H1 (cell line): Measurements from ENCODE around the gene RBM6. TPM values are rescaled to one million over a fixed set of nuclear protein-coding genes. Genes with fewer than 3 reads are reported as not detected.

Experiments
- CTCF ChIA-PET: fragments of 300-600 bp; sonication (Branson Sonifier 250); formaldehyde crosslinking; loops from one replicate; lab custom pipeline; 2021; ENCODE audit not compliant: partially characterized antibody; lab: Charles Lee
- POLR2A ChIA-PET: fragments of 300-600 bp; sonication (Branson Sonifier 250); formaldehyde crosslinking; loops from one replicate; lab custom pipeline; 2021; ENCODE audit warnings: inconsistent platforms; ENCODE audit not compliant: partially characterized antibody; lab: Charles Lee
- DNase-seq, 2 experiments: peaks; one replicate each; pipeline versions ENCODE4 v3.0.0 to v3.0.0-alpha.2; 2010 to 2022; ENCODE audit warnings: low spot score in 2 of 2, low read depth in 1 of 2, mixed read lengths in 1 of 2
- FAIRE-seq: peaks from 2 replicates; lab custom pipeline; 2011; peaks lifted over from hg19 to GRCh38; lab: Jason Lieb, UNC
- H2AFZ ChIP-seq: 2 replicates; pipeline ENCODE4 v1.8.1; 2012; ENCODE audit warnings: low read length, inconsistent platforms
- H2AK5ac ChIP-seq: 2 replicates; pipeline ENCODE4 v1.6.1; 2013; ENCODE audit warnings: low read depth, low read length
- H2BK120ac ChIP-seq: replicated peaks from 2 replicates; pipeline ENCODE3; 2013; ENCODE audit warnings: low read depth, low read length, inconsistent platforms
- H2BK12ac ChIP-seq: 2 replicates; pipeline ENCODE4 v1.6.1; 2013; ENCODE audit warnings: low read depth, low read length
- H2BK15ac ChIP-seq: 2 replicates; pipeline ENCODE4 v1.6.1; 2013; ENCODE audit warnings: low read length
- H2BK20ac ChIP-seq: 2 replicates; pipeline ENCODE4 v1.6.1; 2013; ENCODE audit warnings: low read length
- H2BK5ac ChIP-seq: 2 replicates; pipeline ENCODE4 v1.6.1; 2013; ENCODE audit warnings: low read depth, low read length
- H3K14ac ChIP-seq: 2 replicates; pipeline ENCODE4 v1.6.1; 2013; ENCODE audit warnings: inconsistent platforms; ENCODE audit not compliant: insufficient read length
- H3K18ac ChIP-seq: 2 replicates; pipeline ENCODE4 v1.6.1; 2013; ENCODE audit warnings: low read length; ENCODE audit errors: extremely low read depth
- H3K23ac ChIP-seq: 2 replicates; pipeline ENCODE4 v1.6.1; 2013; ENCODE audit warnings: inconsistent platforms; ENCODE audit not compliant: insufficient read length
- H3K23me2 ChIP-seq: 2 replicates; pipeline ENCODE4 v1.6.1; 2013; ENCODE audit warnings: low read depth, low read length
- H3K27ac ChIP-seq: 2 replicates; pipeline ENCODE4 v1.6.1; 2011; ENCODE audit warnings: low read depth, low read length, inconsistent platforms
- H3K27me3 ChIP-seq, 4 experiments: replicated peaks in 1 of 4; 1 replicate in 1 of 4; 2 replicates in 3 of 4; pipeline versions ENCODE4 v1.6.1 to v1.8.1; 2011 to 2013; ENCODE audit warnings: low read length in 3 of 4, mild to moderate bottlenecking in 3 of 4, inconsistent platforms in 2 of 4, mixed read lengths in 2 of 4, moderate library complexity in 1 of 4; ENCODE audit not compliant: control insufficient read depth in 3 of 4, insufficient read depth in 3 of 4; ENCODE audit errors: extremely low read depth in 1 of 4
- H3K36me3 ChIP-seq, 4 experiments: 2 replicates each; pipeline versions ENCODE4 v1.6.1 to v1.8.1; 2011 to 2013; ENCODE audit warnings: mild to moderate bottlenecking in 4 of 4, low read length in 3 of 4, moderate library complexity in 2 of 4, control low read depth in 1 of 4, inconsistent platforms in 1 of 4; ENCODE audit not compliant: insufficient read depth in 4 of 4, control insufficient read depth in 2 of 4
- H3K4ac ChIP-seq: replicated peaks from 2 replicates; pipeline ENCODE3; 2013; ENCODE audit warnings: low read length, low read depth, mixed read lengths, inconsistent platforms; ENCODE audit not compliant: insufficient read length
- H3K4me1 ChIP-seq, 4 experiments: replicated peaks in 1 of 4; 1 replicate in 1 of 4; 2 replicates in 3 of 4; pipeline versions ENCODE4 v1.6.1 to v1.8.1; 2011 to 2013; ENCODE audit warnings: low read length in 3 of 4, inconsistent platforms in 2 of 4, mixed read lengths in 1 of 4; ENCODE audit not compliant: insufficient read depth in 4 of 4, control insufficient read depth in 3 of 4
- H3K4me2 ChIP-seq, 2 experiments: 2 replicates each; pipeline versions ENCODE4 v1.6.1 to v1.8.1; 2011 to 2013; ENCODE audit warnings: low read depth in 2 of 2, low read length in 2 of 2, control low read depth in 1 of 2, inconsistent platforms in 1 of 2, mild to moderate bottlenecking in 1 of 2; ENCODE audit not compliant: insufficient read depth in 1 of 2
- H3K4me3 ChIP-seq, 4 experiments: fragments of 200-600, 300-600 bp in 1 of 4; sonication (generic), shearing (Covaris generic), sonication (Bioruptor Twin) in 1 of 4; 2 replicates each; pipeline versions ENCODE4 v1.5.1 to v1.8.1; 2011 to 2016; ENCODE audit warnings: low read length in 4 of 4, low read depth in 3 of 4, control low read depth in 2 of 4, inconsistent platforms in 2 of 4, mild to moderate bottlenecking in 2 of 4, mixed read lengths in 1 of 4, moderate library complexity in 1 of 4; ENCODE audit not compliant: insufficient read depth in 2 of 4; ENCODE audit errors: extremely low read depth in 1 of 4
- H3K56ac ChIP-seq: replicated peaks from 2 replicates; pipeline ENCODE3; 2013; ENCODE audit warnings: low read depth, mild to moderate bottlenecking, mixed read lengths, low read length, inconsistent platforms; ENCODE audit not compliant: insufficient read length
- H3K79me1 ChIP-seq: 2 replicates; pipeline ENCODE4 v1.6.1; 2013; ENCODE audit warnings: low read depth, low read length, control low read depth
- H3K79me2 ChIP-seq, 2 experiments: 2 replicates each; pipeline versions ENCODE4 v1.6.1 to v1.8.1; 2012 to 2013; ENCODE audit warnings: low read length in 2 of 2, mild to moderate bottlenecking in 2 of 2, inconsistent platforms in 1 of 2; ENCODE audit not compliant: insufficient read depth in 2 of 2, control insufficient read depth in 1 of 2
- H3K9ac ChIP-seq, 4 experiments: replicated peaks in 1 of 4; 1 replicate in 1 of 4; 2 replicates in 3 of 4; pipeline versions ENCODE4 v1.6.1 to v1.8.1; 2011 to 2013; ENCODE audit warnings: low read depth in 3 of 4, low read length in 3 of 4, control low read depth in 2 of 4, mild to moderate bottlenecking in 2 of 4, moderate library complexity in 2 of 4, inconsistent platforms in 1 of 4; ENCODE audit errors: extremely low read depth in 1 of 4
- H3K9me3 ChIP-seq, 2 experiments: 2 replicates each; pipeline versions ENCODE4 v1.6.1 to v1.8.1; 2012 to 2013; ENCODE audit warnings: mild to moderate bottlenecking in 2 of 2, moderate library complexity in 2 of 2, control low read depth in 1 of 2, inconsistent platforms in 1 of 2, low read depth in 1 of 2, low read length in 1 of 2, mixed read lengths in 1 of 2; ENCODE audit not compliant: insufficient read depth in 2 of 2
- H4K20me1 ChIP-seq, 2 experiments: replicated peaks in 1 of 2; 2 replicates each; pipeline versions ENCODE3 to v1.8.1; 2011 to 2013; ENCODE audit warnings: inconsistent platforms in 2 of 2, low read length in 2 of 2, mild to moderate bottlenecking in 1 of 2; ENCODE audit not compliant: insufficient read depth in 2 of 2, control insufficient read depth in 1 of 2
- H4K5ac ChIP-seq: 2 replicates; pipeline ENCODE4 v1.6.1; 2013; ENCODE audit warnings: low read length, low read depth, mixed read lengths, inconsistent platforms; ENCODE audit not compliant: insufficient read length
- H4K8ac ChIP-seq: 2 replicates; pipeline ENCODE4 v1.8.0; 2013; ENCODE audit warnings: mild to moderate bottlenecking, moderate library complexity, low read length, inconsistent platforms; ENCODE audit not compliant: insufficient read depth; ENCODE audit errors: extremely low read depth
- H4K91ac ChIP-seq: replicated peaks from 2 replicates; pipeline ENCODE3; 2013; ENCODE audit warnings: low read length, mixed read lengths, inconsistent platforms; ENCODE audit not compliant: insufficient read length
- CHD1 ChIP-seq: IDR thresholded peaks from 2 replicates; pipeline ENCODE4 v1.6.1; 2012; ENCODE audit warnings: low read depth, low read length, improper control_type of control experiment
- EGR1 ChIP-seq: IDR thresholded peaks from 2 replicates; pipeline ENCODE4 v1.6.1; 2011; ENCODE audit warnings: low read depth, low read length, borderline replicate concordance
- EP300 ChIP-seq, 2 experiments: IDR thresholded peaks; 1 replicate in 1 of 2; 2 replicates in 1 of 2; pipeline ENCODE4 v1.6.1; 2011 to 2012; ENCODE audit warnings: low read depth in 2 of 2, low read length in 2 of 2, mild to moderate bottlenecking in 2 of 2, borderline replicate concordance in 1 of 2, inconsistent platforms in 1 of 2, moderate library complexity in 1 of 2
- JUND ChIP-seq: IDR thresholded peaks from 2 replicates; pipeline ENCODE4 v1.6.1; 2011; ENCODE audit warnings: mild to moderate bottlenecking, improper control_type of control experiment, low read length
- KDM1A ChIP-seq: fragments of 200-600, 300-600 bp; sonication (generic); IDR thresholded peaks from 2 replicates; pipeline ENCODE4 v1.7.1; 2016; ENCODE audit warnings: mild to moderate bottlenecking, low read length, borderline replicate concordance
- KDM4A ChIP-seq: IDR thresholded peaks from one replicate; pipeline ENCODE4 v1.7.1; 2012; ENCODE audit warnings: low read depth, mild to moderate bottlenecking, moderate library complexity, low read length, inconsistent platforms; ENCODE audit not compliant: severe bottlenecking
- NRF1 ChIP-seq: IDR thresholded peaks from 2 replicates; pipeline ENCODE4 v1.6.1; 2011; ENCODE audit warnings: mild to moderate bottlenecking, low read depth, low read length, improper control_type of control experiment
- POU5F1 ChIP-seq: IDR thresholded peaks from 2 replicates; pipeline ENCODE4 v1.6.1; 2011; ENCODE audit warnings: low read depth, mild to moderate bottlenecking, low read length, moderate library complexity
- RNF2 ChIP-seq: fragments of 200-900, 300-1000 bp; sonication (generic); IDR thresholded peaks from 2 replicates; pipeline ENCODE4 v1.7.1; 2016; ENCODE audit warnings: borderline replicate concordance, low read depth, mild to moderate bottlenecking, antibody characterized with exemption, low read length; ENCODE audit not compliant: poor library complexity, severe bottlenecking; ENCODE audit errors: missing control alignments
- RXRA ChIP-seq: IDR thresholded peaks from 2 replicates; pipeline ENCODE4 v1.6.1; 2011; ENCODE audit warnings: low read depth, mild to moderate bottlenecking, low read length, moderate library complexity; ENCODE audit not compliant: insufficient read depth
- SP1 ChIP-seq: IDR thresholded peaks from 2 replicates; pipeline ENCODE4 v1.6.1; 2011; ENCODE audit warnings: low read depth, low read length
- YY1 ChIP-seq: IDR thresholded peaks from 2 replicates; pipeline ENCODE4 v1.6.1; 2011; ENCODE audit warnings: low read depth, mild to moderate bottlenecking, low read length
- WGBS, 2 experiments: shearing (Covaris generic) in 1 of 2; methylation state at CpG; one replicate each; pipeline versions ENCODE4 v1.1.6 to v1.1.7; 2013 to 2015; ENCODE audit warnings: low lambda C conversion rate in 2 of 2, mixed read lengths in 2 of 2, inconsistent platforms in 1 of 2, low coverage in 1 of 2, missing lambda C conversion rate in 1 of 2; ENCODE audit not compliant: insufficient replicate concordance in 2 of 2, insufficient coverage in 1 of 2, insufficient read length in 1 of 2; ENCODE audit errors: extremely low coverage in 1 of 2, missing lambda C conversion rate in 1 of 2; 5-methylcytosine and 5-hydroxymethylcytosine counted together
- polyA plus RNA-seq, 7 experiments: library from polyadenylated mRNA; depleted of rRNA in 3 of 7; stranded (reverse) in 5 of 7; unstranded in 2 of 7; fragments of >200 nt in 5 of 7; fragments of 200-250 nt in 2 of 7; gene quantifications; 1 replicate in 5 of 7; 2 replicates in 1 of 7; 4 replicates in 1 of 7; pipeline versions ENCODE4 v1.2.1 to v1.2.3, GENCODE V29; 2011 to 2013; ENCODE audit warnings: missing spikeins in 2 of 7, mixed read lengths in 2 of 7
- total RNA-seq: library from RNA; stranded (reverse); fragmentation: NEBNext Ultra II Directional; extraction: Animal tissue kit (Norgen Biotek cat#: 25700); gene quantifications from 2 replicates; pipeline ENCODE4 v1.2.1, GENCODE V29; 2021

The RBM6 gene
- total and polyA plus RNA-seq, 2 of the 8 experiments (the other 6 are each of a cell fraction or from before 2014, with no cell fraction given): 30.6 to 80.1 TPM

DNA sequence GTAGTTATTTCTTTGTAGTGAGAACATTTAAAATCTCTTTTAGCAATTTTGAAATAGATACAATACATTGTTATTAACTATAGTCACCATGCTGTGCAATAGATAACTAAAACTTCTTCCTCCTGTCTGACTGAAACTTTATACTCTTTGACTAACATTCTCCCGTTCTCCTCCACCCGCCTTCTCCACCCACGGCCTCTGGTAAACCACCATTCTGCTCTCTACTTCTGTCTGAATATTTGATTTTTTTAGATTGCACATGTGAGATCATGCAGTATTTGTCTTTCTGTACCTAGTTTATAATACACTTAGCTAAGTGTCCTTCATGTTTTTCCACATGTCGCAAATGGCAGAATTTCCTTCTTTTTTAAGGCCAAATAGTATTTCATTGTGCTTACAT is 76.0 kb downstream of the RBM6 start:
- no peak overlapping the region for H2BK15ac ChIP-seq
- no peaks in the 10 kb centered on the region for H3K79me2 ChIP-seq
- no peak overlapping the region for H3K56ac ChIP-seq
- H3K27ac ChIP-seq: no peak overlapping the region
- WGBS, 2 experiments: 94% methylated on average over 4 of the region's 4 CpGs; no CpG with 5 or more reads in 1 of the 2 experiments
- H4K8ac ChIP-seq: no peak overlapping the region
- no peak overlapping the region for H3K9ac ChIP-seq
- no peak overlapping the region for H2AFZ ChIP-seq
- TF ChIP-seq SP1: no peak
- TF ChIP-seq POU5F1: no peak
- no peak for TF ChIP-seq YY1
- no peak for TF ChIP-seq RNF2
- TF ChIP-seq NRF1: no peak
- no peak for TF ChIP-seq KDM4A
- no peak for TF ChIP-seq KDM1A
- no peak for TF ChIP-seq JUND
- TF ChIP-seq CHD1: no peak
- no peak for TF ChIP-seq RXRA
- no peak for TF ChIP-seq EGR1
- no peak for TF ChIP-seq EP300 (IDR thresholded peaks at IDR 0.05; ENCODE audit: borderline replicate concordance in 1 of 2, low read depth in 2 of 2, low read length in 2 of 2)
- TF ChIP-seq, all 59 proteins: peak for 0
- no peak overlapping the region for H4K91ac ChIP-seq
- peaks cover 0 to 3% (median 0%) of the 10 kb centered on the region in 4 experiments; a peak in 1 of 8 replicates for H3K36me3 ChIP-seq
- H3K23ac ChIP-seq: no peak overlapping the region
- CTCF ChIA-PET: no interaction called here
- POLR2A ChIA-PET: no interaction called here
- no peaks in the 10 kb centered on the region for H3K23me2 ChIP-seq
- H3K4ac ChIP-seq: no peak overlapping the region
- H3K27me3 ChIP-seq: no peaks in the 10 kb centered on the region
- no peak overlapping the region for H3K14ac ChIP-seq
- no peaks in the 10 kb centered on the region for H3K4me1 ChIP-seq
- no peak overlapping the region for H2BK5ac ChIP-seq
- H2BK120ac ChIP-seq: no peak overlapping the region
- no peak overlapping the region for H2BK20ac ChIP-seq
- no peak overlapping the region for H4K5ac ChIP-seq
- H3K79me1 ChIP-seq: no peaks in the 10 kb centered on the region
- no peak overlapping the region for H2AK5ac ChIP-seq
- peaks cover 2 to 3% of the 10 kb centered on the region in 2 experiments for H4K20me1 ChIP-seq
- H3K4me2 ChIP-seq: no peak overlapping the region
- no peak overlapping the region for H3K18ac ChIP-seq
- no peak overlapping the region for H3K4me3 ChIP-seq
- no peak for DNase-seq
- no peaks in the 10 kb centered on the region for H3K9me3 ChIP-seq
- no peak for FAIRE-seq
- H2BK12ac ChIP-seq: no peak overlapping the region
